Chondrocyte (in vitro differentiated cells): ENCODE results near the gene FAM228B. TPM values are rescaled to one million over a fixed set of nuclear protein-coding genes. Genes with fewer than 3 reads are reported as not detected.
A peak's percentile ranks its signal among the peaks of the same experiment; 100 is the strongest.

ENCODE experiments used
- DNase-seq: peaks from one replicate; pipeline ENCODE4 v3.0.0; 2021; ENCODE audit warnings: mixed read lengths, low spot score
- H3K27ac Mint-ChIP-seq: one replicate; pipeline ENCODE4 v1.8.0; 2021; ENCODE audit warnings: mild to moderate bottlenecking, moderate library complexity, mixed read lengths; ENCODE audit not compliant: unreplicated experiment
- H3K27me3 Mint-ChIP-seq: 2 replicates; pipeline ENCODE4 v1.8.0; 2021; ENCODE audit warnings: low read depth, mixed read lengths
- H3K36me3 Mint-ChIP-seq: 2 replicates; pipeline ENCODE4 v1.8.0; 2021; ENCODE audit warnings: low read depth, mixed read lengths
- H3K4me1 Mint-ChIP-seq: 2 replicates; pipeline ENCODE4 v1.8.0; 2021; ENCODE audit warnings: low read depth, mild to moderate bottlenecking, mixed read lengths
- H3K4me3 Mint-ChIP-seq: one replicate; pipeline ENCODE4 v1.8.0; 2021; ENCODE audit warnings: mild to moderate bottlenecking, moderate library complexity, mixed read lengths; ENCODE audit not compliant: unreplicated experiment
- H3K9me3 Mint-ChIP-seq: 2 replicates; pipeline ENCODE4 v1.8.0; 2021; ENCODE audit warnings: low read depth, mixed read lengths
- long read RNA-seq: library from polyadenylated mRNA; stranded (forward); transcript quantifications from one replicate; pipeline ENCODE4 v2.0.0, GENCODE V29; 2021
- total RNA-seq: library from RNA; stranded (reverse); gene quantifications from 3 replicates; pipeline ENCODE4 v1.2.1, GENCODE V29; 2021
- TF ChIP-seq, protein P1 (sequence below): fragments of 200-600 bp; sonication (generic); IDR thresholded peaks from 2 replicates; pipeline ENCODE4 v1.5.0; 2021; ENCODE audit warnings: antibody characterized with exemption, mild to moderate bottlenecking, moderate library complexity

FAM228B gene
- total RNA-seq: 15.8 to 21.5 TPM (median 19.0 TPM) in 3 replicates
- long read RNA-seq, partial matches to known transcripts: 1 of 15 reads
- long read RNA-seq, other reads (novel, unspliced or antisense): 14 of 15 reads

- peak; percentile 94 for DNase-seq
- Mint-ChIP-seq H3K4me3 (peak within 1 kb of the TSS; percentile 83), H3K4me1 (peaks cover 24% of the 10 kb centered on the region), H3K36me3 (no peaks in the 10 kb centered on the region), H3K9me3 (no peaks in the 10 kb centered on the region), H3K27ac (peak within 1 kb of the TSS; percentile 97), H3K27me3 (no peaks in the 10 kb centered on the region)
- TF ChIP-seq, protein P1, sequence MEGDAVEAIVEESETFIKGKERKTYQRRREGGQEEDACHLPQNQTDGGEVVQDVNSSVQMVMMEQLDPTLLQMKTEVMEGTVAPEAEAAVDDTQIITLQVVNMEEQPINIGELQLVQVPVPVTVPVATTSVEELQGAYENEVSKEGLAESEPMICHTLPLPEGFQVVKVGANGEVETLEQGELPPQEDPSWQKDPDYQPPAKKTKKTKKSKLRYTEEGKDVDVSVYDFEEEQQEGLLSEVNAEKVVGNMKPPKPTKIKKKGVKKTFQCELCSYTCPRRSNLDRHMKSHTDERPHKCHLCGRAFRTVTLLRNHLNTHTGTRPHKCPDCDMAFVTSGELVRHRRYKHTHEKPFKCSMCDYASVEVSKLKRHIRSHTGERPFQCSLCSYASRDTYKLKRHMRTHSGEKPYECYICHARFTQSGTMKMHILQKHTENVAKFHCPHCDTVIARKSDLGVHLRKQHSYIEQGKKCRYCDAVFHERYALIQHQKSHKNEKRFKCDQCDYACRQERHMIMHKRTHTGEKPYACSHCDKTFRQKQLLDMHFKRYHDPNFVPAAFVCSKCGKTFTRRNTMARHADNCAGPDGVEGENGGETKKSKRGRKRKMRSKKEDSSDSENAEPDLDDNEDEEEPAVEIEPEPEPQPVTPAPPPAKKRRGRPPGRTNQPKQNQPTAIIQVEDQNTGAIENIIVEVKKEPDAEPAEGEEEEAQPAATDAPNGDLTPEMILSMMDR: no peak
These were observed at the start of gene FAM228B, which contains the start of gene PFN4 for GRCh38 chr2:24123195-24123921. Gene FAM228B (plus strand): TSS chr2:24123469. CDS start chr2:24124362, 893 bp downstream. Gene PFN4 (minus strand): TSS chr2:24123334. CDS start chr2:24122535, 799 bp downstream.

- DNase-seq: no peak
- Mint-ChIP-seq H3K27me3 (no peaks in the 10 kb centered on the region), H3K4me3 (no peak overlapping the region), H3K9me3 (no peaks in the 10 kb centered on the region), H3K27ac (no peak overlapping the region), H3K36me3 (peaks cover 5% of the 10 kb centered on the region), H3K4me1 (peaks cover 28% of the 10 kb centered on the region)
- TF ChIP-seq, protein P1: no peak
These were observed 49.5 kb upstream of the FAM228B start for GRCh38 chr2:24073816-24074215.

DNA sequence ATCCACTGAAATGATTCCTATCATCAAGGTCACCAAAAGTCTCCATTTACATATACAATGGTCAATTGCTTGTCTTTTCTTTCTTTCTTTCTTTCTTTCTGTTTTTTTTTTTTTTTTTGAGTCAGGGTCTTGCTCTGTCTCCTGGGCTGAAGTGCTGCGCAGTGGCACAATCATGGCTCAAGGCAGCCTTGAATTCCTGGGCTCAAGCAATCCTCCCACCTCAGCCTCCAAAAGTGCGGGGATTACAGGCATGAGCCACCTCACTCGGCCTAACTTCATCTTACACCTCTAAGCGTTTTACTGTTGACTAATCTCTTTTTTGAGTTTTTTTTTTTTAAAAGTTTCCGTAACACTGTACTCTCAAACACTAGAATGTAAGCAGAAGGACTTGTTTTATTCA lies 48.0 kb upstream of the FAM228B start:
- peak overlapping the region; percentile 99 for H3K4me3 Mint-ChIP-seq
- no peaks in the 10 kb centered on the region for H3K27me3 Mint-ChIP-seq
- H3K36me3 Mint-ChIP-seq: peaks cover 6% of the 10 kb centered on the region
- no peaks in the 10 kb centered on the region for H3K9me3 Mint-ChIP-seq
- peaks cover 28% of the 10 kb centered on the region for H3K4me1 Mint-ChIP-seq
- H3K27ac Mint-ChIP-seq: peak overlapping the region; percentile 99
- no peak for DNase-seq
- TF ChIP-seq, protein P1: no peak

- H3K4me3 Mint-ChIP-seq: peak within 1 kb of the TSS; percentile 99
- H3K27ac Mint-ChIP-seq: peak within 1 kb of the TSS; percentile 99
These were observed 47.1 kb upstream of the FAM228B start, which contains the start of gene SF3B6 for GRCh38 chr2:24075915-24076848. Gene SF3B6 (minus strand): TSS chr2:24076326. CDS start chr2:24076229, 97 bp downstream.

More at GRCh38 chr2:24075915-24076848, 47.1 kb upstream of the FAM228B start, which contains the start of gene SF3B6:
- Mint-ChIP-seq H3K36me3 (peaks cover 7% of the 10 kb centered on the region), H3K27me3 (no peaks in the 10 kb centered on the region), H3K9me3 (no peaks in the 10 kb centered on the region), H3K4me1 (peaks cover 28% of the 10 kb centered on the region)
- TF ChIP-seq, protein P1: peak; percentile 39
- DNase-seq: peak; percentile 98
